A549 treated with CORT108297 at 1 μM for 4 hours (cell line): Measurements from ENCODE around the gene JMJD8. TPM values are rescaled to one million over a fixed set of nuclear protein-coding genes. Genes with fewer than 3 reads are reported as not detected.

ENCODE experiments used
- total RNA-seq: library from RNA; stranded (reverse); fragments of 200-300 nt; extraction: Qiagen RNA extraction; gene quantifications from 5 replicates; pipeline ENCODE4 v1.2.3, GENCODE V29; 2022

The JMJD8 gene
- total RNA-seq, 1 experiment from 2014 or later, result 85.3 TPM

Other genes with a start within 250 kb of the JMJD8 start
- 43.1 to 85.3 TPM (median 79.8 TPM) in 5 replicates for gene CAPN15, start 156.6 kb downstream of the JMJD8 start, total RNA-seq
- gene PRR35, start 123.9 kb downstream of the JMJD8 start, total RNA-seq, result 0.11 to 0.21 TPM (median 0.16 TPM) in 5 replicates
- 0.18 to 0.31 TPM (median 0.23 TPM) in 5 replicates for gene NHLRC4, start 117.3 kb downstream of the JMJD8 start, total RNA-seq
- 29.7 to 46.5 TPM (median 42.0 TPM) in 5 replicates for gene PIGQ, start 114.4 kb downstream of the JMJD8 start, total RNA-seq
- 13.6 to 21.0 TPM (median 19.8 TPM) in 5 replicates for gene RAB40C, start 94.3 kb downstream of the JMJD8 start, total RNA-seq
- 0.10 to 0.22 TPM (median 0.17 TPM) in 5 replicates for gene WFIKKN1, start 53.3 kb downstream of the JMJD8 start, total RNA-seq
- 80.2 to 152 TPM (median 145 TPM) in 5 replicates for gene METTL26, start 48.0 kb downstream of the JMJD8 start, total RNA-seq
- gene MCRIP2, start 42.5 kb downstream of the JMJD8 start, total RNA-seq, result 18.9 to 46.8 TPM (median 43.8 TPM) in 5 replicates
- 15.6 to 33.0 TPM (median 31.9 TPM) in 5 replicates for gene WDR90, start 35.0 kb downstream of the JMJD8 start, total RNA-seq
- 60.9 to 107 TPM (median 100 TPM) in 5 replicates for gene RHOT2, start 16.2 kb downstream of the JMJD8 start, total RNA-seq
- 0.35 to 2.0 TPM (median 1.6 TPM) in 5 replicates for gene RHBDL1, start 8.7 kb downstream of the JMJD8 start, total RNA-seq
- 81.2 to 132 TPM (median 119 TPM) in 5 replicates for gene STUB1, start 3.9 kb downstream of the JMJD8 start, total RNA-seq
- 4.4 to 6.5 TPM (median 6.0 TPM) in 5 replicates for gene WDR24, start 6.1 kb upstream of the JMJD8 start, total RNA-seq
- 2.7 to 5.7 TPM (median 5.3 TPM) in 5 replicates for gene FBXL16, start 21.5 kb upstream of the JMJD8 start, total RNA-seq
- 68.1 to 229 TPM (median 214 TPM) in 5 replicates for gene METRN, start 30.8 kb upstream of the JMJD8 start, total RNA-seq
- 27.8 to 63.8 TPM (median 62.1 TPM) in 5 replicates for gene ANTKMT, start 36.8 kb upstream of the JMJD8 start, total RNA-seq
- gene CCDC78, start 42.1 kb upstream of the JMJD8 start, total RNA-seq, result 3.5 to 7.1 TPM (median 6.3 TPM) in 5 replicates
- 13.9 to 21.0 TPM (median 20.3 TPM) in 5 replicates for gene HAGHL, start 42.8 kb upstream of the JMJD8 start, total RNA-seq
- gene CIAO3, start 56.7 kb upstream of the JMJD8 start, total RNA-seq, result 19.6 to 27.7 TPM (median 25.6 TPM) in 5 replicates
- 2.1 to 3.7 TPM (median 2.5 TPM) in 5 replicates for gene MSLN, start 76.4 kb upstream of the JMJD8 start, total RNA-seq
- gene RPUSD1, start 104.0 kb upstream of the JMJD8 start, total RNA-seq, result 33.6 to 55.9 TPM (median 53.5 TPM) in 5 replicates
- 15.9 to 33.5 TPM (median 29.7 TPM) in 5 replicates for gene CHTF18, start 104.3 kb upstream of the JMJD8 start, total RNA-seq
- gene GNG13, start 116.4 kb upstream of the JMJD8 start, total RNA-seq, result not detected in 5 replicates